Type B pancreatic cell (in vitro differentiated cells): ENCODE data around the gene SMAD3. TPM values are rescaled to one million over a fixed set of nuclear protein-coding genes. Genes with fewer than 3 reads are reported as not detected.
A peak's percentile ranks its signal among the peaks of the same experiment; 100 is the strongest.

Source experiments
- DNase-seq: peaks from one replicate; pipeline ENCODE4 v3.0.0; 2021; ENCODE audit warnings: mixed read lengths; ENCODE audit not compliant: unreplicated experiment; ENCODE audit errors: extremely low spot score
- H3K27ac Mint-ChIP-seq: 2 replicates; pipeline ENCODE4 v1.8.0; 2021; ENCODE audit warnings: mild to moderate bottlenecking, mixed read lengths
- H3K27me3 Mint-ChIP-seq: 2 replicates; pipeline ENCODE4 v1.8.0; 2021; ENCODE audit warnings: mixed read lengths
- H3K36me3 Mint-ChIP-seq: 2 replicates; pipeline ENCODE4 v1.8.0; 2021; ENCODE audit warnings: mixed read lengths
- H3K4me1 Mint-ChIP-seq: one replicate; pipeline ENCODE4 v1.8.0; 2021; ENCODE audit warnings: mixed read lengths; ENCODE audit not compliant: unreplicated experiment
- H3K4me3 Mint-ChIP-seq: 2 replicates; pipeline ENCODE4 v1.8.0; 2021; ENCODE audit warnings: mild to moderate bottlenecking, mixed read lengths
- H3K9me3 Mint-ChIP-seq: 2 replicates; pipeline ENCODE4 v1.8.0; 2021; ENCODE audit warnings: mixed read lengths
- CTCF ChIP-seq: fragments of 200-600 bp; sonication (generic); conservative IDR thresholded peaks from 2 replicates; pipeline ENCODE4 v1.5.0; 2021; ENCODE audit warnings: antibody characterized with exemption, mild to moderate bottlenecking
- total RNA-seq: library from RNA; stranded (reverse); gene quantifications from 2 replicates; pipeline ENCODE4 v1.2.1, GENCODE V29; 2021; ENCODE audit warnings: low replicate concordance

SMAD3 gene
- total RNA-seq, 1 donor from 2014 or later, result 52.0 TPM

- Mint-ChIP-seq H3K4me3 (no peak overlapping the region), H3K27ac (peak overlapping the region; percentile 94), H3K9me3 (no peaks in the 10 kb centered on the region), H3K4me1 (peaks cover 61% of the 10 kb centered on the region), H3K36me3 (peaks cover 9% of the 10 kb centered on the region), H3K27me3 (no peaks in the 10 kb centered on the region)
- no peak for DNase-seq
- no peak for TF ChIP-seq CTCF
These were observed 38.5 kb downstream of the SMAD3 start for GRCh38 chr15:67103869-67104268.

GRCh38 chr15:67104510-67104909, 39.1 kb downstream of the SMAD3 start:
- H3K36me3 Mint-ChIP-seq, result peaks cover 9% of the 10 kb centered on the region
- DNase-seq, result no peak
- no peaks in the 10 kb centered on the region for H3K9me3 Mint-ChIP-seq
- no peaks in the 10 kb centered on the region for H3K27me3 Mint-ChIP-seq
- no peak overlapping the region for H3K4me3 Mint-ChIP-seq
- H3K27ac Mint-ChIP-seq, result peak overlapping the region; percentile 94
- H3K4me1 Mint-ChIP-seq, result peaks cover 61% of the 10 kb centered on the region
- TF ChIP-seq CTCF, result no peak

- H3K4me1 Mint-ChIP-seq, result peaks cover 69% of the 10 kb centered on the region
- H3K36me3 Mint-ChIP-seq, result peaks cover 14% of the 10 kb centered on the region
- DNase-seq, result no peak
- no peaks in the 10 kb centered on the region for H3K27me3 Mint-ChIP-seq
- peak overlapping the region; percentile 26 for H3K4me3 Mint-ChIP-seq
- H3K9me3 Mint-ChIP-seq, result no peaks in the 10 kb centered on the region
- H3K27ac Mint-ChIP-seq, result peak overlapping the region; percentile 94
- no peak for TF ChIP-seq CTCF
These were observed 39.9 kb downstream of the SMAD3 start for GRCh38 chr15:67105065-67105951.

GRCh38 chr15:67105991-67106763, 40.8 kb downstream of the SMAD3 start:
- peak overlapping the region; percentile 94 for H3K27ac Mint-ChIP-seq
- no peaks in the 10 kb centered on the region for H3K9me3 Mint-ChIP-seq
- H3K36me3 Mint-ChIP-seq, result peaks cover 21% of the 10 kb centered on the region
- H3K27me3 Mint-ChIP-seq, result no peaks in the 10 kb centered on the region
- peak overlapping the region; percentile 26 for H3K4me3 Mint-ChIP-seq
- TF ChIP-seq CTCF, result no peak
- DNase-seq, result no peak
- peaks cover 72% of the 10 kb centered on the region for H3K4me1 Mint-ChIP-seq

DNA sequence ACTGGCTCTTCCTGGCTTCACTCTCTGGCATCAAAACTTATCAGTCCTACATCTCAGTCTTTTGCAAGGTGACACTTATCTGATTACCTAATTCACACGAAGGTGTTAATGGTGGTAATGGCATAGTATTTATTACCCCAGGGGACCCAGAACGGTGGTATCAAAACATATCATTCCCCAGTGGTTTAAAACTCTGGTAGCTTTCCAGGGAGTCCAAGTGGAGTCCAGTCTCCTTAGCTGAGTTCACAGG, 41.3 kb downstream of the SMAD3 start:
- peaks cover 72% of the 10 kb centered on the region for H3K4me1 Mint-ChIP-seq
- peak overlapping the region; percentile 26 for H3K4me3 Mint-ChIP-seq
- TF ChIP-seq CTCF, result no peak

More for the DNA sequence above, 41.3 kb downstream of the SMAD3 start:
- H3K36me3 Mint-ChIP-seq, result peaks cover 26% of the 10 kb centered on the region
- no peaks in the 10 kb centered on the region for H3K9me3 Mint-ChIP-seq
- H3K27me3 Mint-ChIP-seq, result no peaks in the 10 kb centered on the region
- H3K27ac Mint-ChIP-seq, result peak overlapping the region; percentile 94
- DNase-seq, result no peak
